Activated CD8-positive, alpha-beta T cell treated with anti-CD3 and anti-CD28 coated beads, Interleukin-2, amount 10 ng/mL, durations not matched to agents 7 days and 5 days (primary cell): ENCODE results near the gene IL34. TPM values are rescaled to one million over a fixed set of nuclear protein-coding genes. Genes with fewer than 3 reads are reported as not detected.
"Not testable (repeated sequence)": the region's sequence is repeated elsewhere in the genome, so short reads cannot be mapped to it uniquely, and the experiment has no call there.

Source experiments
- ATAC-seq: fragments of 150-1000 bp; cut with Tn5 transposase; one replicate; pipeline ENCODE4 v1.10.0; 2021; ENCODE audit warnings: moderate library complexity
- CTCF ChIA-PET: fragments of 350-600 bp; sonication (Branson Sonifier 250); formaldehyde crosslinking; loops from one replicate; lab custom pipeline; 2021; ENCODE audit warnings: antibody characterized with exemption; lab: Charles Lee
- POLR2A ChIA-PET: fragments of 350-600 bp; sonication (Branson Sonifier 250); formaldehyde crosslinking; loops from one replicate; lab custom pipeline; 2021; ENCODE audit warnings: antibody characterized with exemption; lab: Charles Lee
- DNase-seq: peaks from one replicate; pipeline ENCODE4 v3.0.0-alpha.2; 2020
- H3K27ac Mint-ChIP-seq: one replicate; pipeline ENCODE4 v1.8.0; 2021; ENCODE audit warnings: mild to moderate bottlenecking, mixed read lengths
- H3K27me3 Mint-ChIP-seq: one replicate; pipeline ENCODE4 v1.8.0; 2021; ENCODE audit warnings: low read depth, mixed read lengths
- H3K36me3 Mint-ChIP-seq: one replicate; pipeline ENCODE4 v1.8.0; 2021; ENCODE audit warnings: low read depth, mixed read lengths
- H3K4me1 Mint-ChIP-seq: one replicate; pipeline ENCODE4 v1.8.0; 2021; ENCODE audit warnings: low read depth, mixed read lengths
- H3K4me3 Mint-ChIP-seq: one replicate; pipeline ENCODE4 v1.8.0; 2021; ENCODE audit warnings: mild to moderate bottlenecking, mixed read lengths
- H3K9me3 Mint-ChIP-seq: one replicate; pipeline ENCODE4 v1.8.0; 2022; ENCODE audit warnings: mixed read lengths; ENCODE audit not compliant: insufficient read depth
- total RNA-seq, 2 experiments: library from RNA; stranded (reverse); gene quantifications; one replicate each; pipeline ENCODE4 v1.2.3, GENCODE V29; 2021

The IL34 gene
- total RNA-seq, 2 experiments from 2014 or later: 0.13 to 0.42 TPM

DNA sequence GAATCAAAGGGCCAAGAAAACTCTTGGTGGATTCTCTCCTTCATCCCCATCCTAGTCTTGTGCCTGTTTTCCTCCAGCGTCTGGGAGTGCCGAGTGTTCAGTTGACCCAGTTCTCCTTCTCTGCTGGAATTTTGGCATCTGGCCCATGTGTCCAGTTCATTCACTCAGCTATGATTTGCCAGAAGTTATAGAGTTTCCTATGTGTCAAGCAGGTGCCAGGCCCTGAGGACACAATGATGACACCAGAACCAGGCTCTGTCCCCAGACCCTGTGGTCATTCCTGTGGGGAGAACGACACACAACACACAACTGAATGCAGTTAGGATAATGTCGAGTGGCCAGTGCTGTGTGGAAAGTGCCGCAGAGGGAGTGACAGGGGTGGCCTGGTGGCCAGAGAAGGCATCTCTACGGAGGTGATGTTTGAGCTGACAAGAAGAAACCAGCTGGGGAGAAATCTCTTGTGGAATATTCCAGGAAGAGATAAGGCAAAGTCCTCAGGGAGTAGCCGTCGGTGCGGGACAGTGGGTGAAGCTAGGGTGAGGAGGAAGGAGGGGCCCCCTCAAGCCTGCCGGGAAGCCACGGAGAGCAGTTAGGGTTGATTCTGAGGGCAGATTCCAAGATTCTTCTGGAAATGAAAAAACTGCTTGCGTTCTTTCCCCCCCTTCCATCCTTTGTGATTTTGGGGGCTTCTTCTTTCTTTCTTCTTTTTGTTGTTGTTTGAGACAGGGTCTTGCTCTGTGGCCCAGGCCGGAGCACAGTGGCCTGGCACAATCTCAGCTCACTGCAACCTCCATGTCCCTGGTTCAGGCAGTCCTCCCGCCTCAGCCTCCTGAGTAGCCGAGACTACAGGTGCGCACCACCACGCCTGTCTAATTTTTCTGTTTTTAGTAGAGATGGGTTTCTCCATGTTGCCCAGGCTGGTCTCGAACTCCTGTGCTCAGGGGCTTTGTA is 35.8 kb upstream of the IL34 start:
- CTCF ChIA-PET: no interaction called here
- Mint-ChIP-seq H3K9me3 (no peaks in the 10 kb centered on the region), H3K36me3 (no peaks in the 10 kb centered on the region), H3K4me1 (no peaks in the 10 kb centered on the region), H3K27ac (no peak overlapping the region), H3K27me3 (no peaks in the 10 kb centered on the region), H3K4me3 (no peak overlapping the region)
- POLR2A ChIA-PET: no interaction called here
- DNase-seq (no peak), ATAC-seq (no peak)

DNA sequence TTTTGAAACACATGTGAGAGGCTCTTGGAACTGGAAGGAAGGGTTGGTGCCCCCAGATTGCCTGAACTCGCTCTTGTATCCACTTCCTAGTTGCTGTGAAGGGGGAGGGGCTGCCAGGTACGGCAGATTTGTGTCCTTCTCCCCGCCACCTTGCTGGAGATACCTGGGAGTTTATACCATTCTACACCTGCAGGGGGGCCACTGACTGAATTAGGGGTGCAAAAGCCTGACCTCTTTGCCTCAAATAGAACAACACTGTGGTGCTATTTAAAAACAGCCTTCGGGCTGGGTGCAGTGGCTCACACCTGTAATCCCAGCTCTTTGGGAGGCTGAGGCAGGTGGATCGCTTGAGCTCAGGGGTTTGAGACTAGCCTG is 35.1 kb upstream of the IL34 start:
- no peak overlapping the region for H3K4me3 Mint-ChIP-seq
- no peaks in the 10 kb centered on the region for H3K36me3 Mint-ChIP-seq
- POLR2A ChIA-PET: no interaction called here

DNA sequence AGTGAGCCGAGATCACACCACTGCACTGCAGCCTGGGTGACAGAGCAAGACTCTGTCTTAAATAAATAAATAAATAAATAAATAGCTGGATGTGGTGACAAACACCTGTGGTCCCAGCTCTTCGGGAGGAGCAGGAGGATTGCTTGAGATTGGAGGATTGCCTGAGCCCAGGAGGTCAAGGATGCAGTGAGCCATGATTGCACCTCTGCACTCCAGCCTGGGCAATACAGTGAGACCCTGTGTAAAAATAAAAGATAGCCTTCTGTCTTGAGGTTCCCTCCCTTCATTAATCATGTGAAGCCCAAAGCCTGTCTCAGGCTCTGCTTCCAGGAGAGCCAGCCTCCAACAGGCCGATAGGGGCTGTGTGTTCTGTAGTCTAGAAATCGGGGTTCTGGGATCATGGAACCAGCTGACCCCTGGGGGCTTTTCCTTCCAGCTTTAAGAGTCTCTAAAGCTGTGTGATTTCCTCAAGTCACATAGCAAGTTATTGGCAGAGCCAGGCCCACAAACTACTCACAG is 34.5 kb upstream of the IL34 start:
- DNase-seq (no peak), ATAC-seq (no peak)
- ChIA-PET POLR2A (no interaction called here), CTCF (interaction anchor here (1.3 kb wide), 1 partner anchor 10 kb away, joined by 3 read pairs; no protein-coding TSS in a partner anchor)
- H3K27me3 Mint-ChIP-seq: no peaks in the 10 kb centered on the region
- H3K4me3 Mint-ChIP-seq: no peak overlapping the region
- H3K9me3 Mint-ChIP-seq: no peaks in the 10 kb centered on the region
- no peaks in the 10 kb centered on the region for H3K4me1 Mint-ChIP-seq
- no peak overlapping the region for H3K27ac Mint-ChIP-seq
- H3K36me3 Mint-ChIP-seq: no peaks in the 10 kb centered on the region

More for the DNA sequence above, 35.1 kb upstream of the IL34 start:
- no peak overlapping the region for H3K27ac Mint-ChIP-seq
- H3K27me3 Mint-ChIP-seq: no peaks in the 10 kb centered on the region
- H3K4me1 Mint-ChIP-seq: no peaks in the 10 kb centered on the region
- CTCF ChIA-PET: interaction anchor here (1.3 kb wide), 1 partner anchor 9 kb away, joined by 3 read pairs; no protein-coding TSS in a partner anchor
- ATAC-seq: no peak
- H3K9me3 Mint-ChIP-seq: no peaks in the 10 kb centered on the region
- no peak for DNase-seq

DNA sequence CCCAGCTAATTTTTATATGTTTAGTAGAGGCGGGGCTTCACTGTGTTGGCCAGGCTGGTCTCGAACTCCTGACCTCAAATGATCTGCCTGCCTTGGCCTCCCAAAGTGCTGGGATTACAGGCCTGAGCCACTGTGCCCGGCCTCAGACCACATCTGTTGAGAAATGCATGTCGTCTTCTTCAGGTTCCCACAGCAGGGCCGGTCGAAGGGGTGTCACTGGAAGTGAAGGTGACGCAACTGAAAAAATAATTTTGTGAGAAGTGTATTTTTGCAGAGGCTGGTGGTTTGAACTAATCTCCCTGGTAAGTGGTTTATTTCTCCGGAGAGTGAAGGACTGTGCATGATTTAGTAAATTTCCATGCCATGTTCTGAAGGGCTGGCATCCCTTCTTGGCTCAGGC is 33.4 kb upstream of the IL34 start:
- Mint-ChIP-seq H3K4me1 (no peaks in the 10 kb centered on the region), H3K4me3 (no peak overlapping the region), H3K27me3 (no peaks in the 10 kb centered on the region), H3K27ac (no peak overlapping the region), H3K9me3 (no peaks in the 10 kb centered on the region), H3K36me3 (no peaks in the 10 kb centered on the region)
- no peak for DNase-seq
- CTCF ChIA-PET: interaction anchor here (0.9 kb wide), 1 partner anchor 42 kb away, joined by 3 read pairs; no protein-coding TSS in a partner anchor
- POLR2A ChIA-PET: no interaction called here
- ATAC-seq: no peak

DNA sequence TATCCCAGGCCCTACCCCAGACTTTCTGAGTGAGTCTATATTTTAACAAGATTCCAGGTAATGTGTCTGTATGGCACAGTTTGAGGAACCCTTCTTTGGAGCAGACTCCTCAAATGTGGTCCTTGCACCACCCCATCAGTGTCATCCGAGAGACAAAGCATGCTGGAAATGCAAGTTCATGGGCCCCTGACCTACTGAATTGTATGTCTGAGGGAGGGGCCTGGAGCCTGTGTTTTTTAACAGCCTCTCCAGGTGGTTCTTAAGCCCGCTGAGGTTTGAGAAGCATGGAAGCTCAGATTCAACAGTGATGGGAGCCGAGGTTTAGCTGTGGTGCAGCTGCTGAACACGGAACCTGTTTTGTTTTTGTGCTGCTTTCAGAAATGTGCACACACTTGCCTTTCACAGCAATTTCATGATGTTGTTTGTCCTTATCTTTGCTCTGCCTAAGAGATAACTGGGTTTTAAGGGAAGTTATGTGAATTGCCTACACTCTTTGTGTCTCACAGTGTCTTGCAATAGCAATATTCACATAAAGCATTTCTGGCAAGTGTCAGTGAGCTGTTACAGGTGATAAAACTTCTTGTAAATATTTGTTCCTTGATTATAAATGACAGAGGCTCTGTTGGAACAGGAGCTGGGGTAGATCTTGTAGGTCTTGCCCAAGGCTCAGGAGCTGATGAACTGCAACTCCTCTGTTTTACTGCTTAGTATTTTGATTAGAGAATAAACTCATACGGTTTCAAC is 32.0 kb upstream of the IL34 start:
- CTCF ChIA-PET: interaction anchor here (0.9 to 2.5 kb wide), 2 partner anchors 39 to 157 kb away, joined by 3 to 8 read pairs; no protein-coding TSS in a partner anchor
- Mint-ChIP-seq H3K4me1 (no peaks in the 10 kb centered on the region), H3K27ac (no peak overlapping the region), H3K9me3 (no peaks in the 10 kb centered on the region), H3K4me3 (no peak overlapping the region), H3K27me3 (no peaks in the 10 kb centered on the region), H3K36me3 (no peaks in the 10 kb centered on the region)
- no peak for ATAC-seq
- no peak for DNase-seq
- POLR2A ChIA-PET: no interaction called here

DNA sequence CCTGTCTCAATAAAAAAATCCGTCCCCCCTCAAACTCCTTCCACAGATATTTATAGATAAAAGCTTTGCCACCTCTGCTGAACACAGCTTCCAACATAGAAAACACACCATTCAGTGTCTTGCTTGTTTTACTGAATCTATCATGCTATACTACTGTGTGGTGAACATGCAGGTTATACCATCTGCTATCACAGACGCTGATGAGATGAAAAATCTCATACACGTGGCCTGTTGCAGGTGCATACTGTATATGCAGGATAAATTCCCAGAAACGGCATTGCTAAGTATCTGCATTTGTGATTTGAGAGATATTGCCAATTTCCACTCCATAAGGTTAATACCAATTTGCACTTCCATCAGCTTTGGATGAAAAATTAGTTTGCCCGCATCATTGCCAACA is 30.4 kb upstream of the IL34 start:
- Mint-ChIP-seq H3K27ac (no peak overlapping the region), H3K4me3 (no peak overlapping the region), H3K36me3 (no peaks in the 10 kb centered on the region), H3K27me3 (no peaks in the 10 kb centered on the region), H3K9me3 (no peaks in the 10 kb centered on the region), H3K4me1 (no peaks in the 10 kb centered on the region)
- ChIA-PET POLR2A (no interaction called here), CTCF (interaction anchor here (2.5 kb wide), 1 partner anchor 37 kb away, joined by 8 read pairs; no protein-coding TSS in a partner anchor)
- ATAC-seq (no peak), DNase-seq (no peak)

DNA sequence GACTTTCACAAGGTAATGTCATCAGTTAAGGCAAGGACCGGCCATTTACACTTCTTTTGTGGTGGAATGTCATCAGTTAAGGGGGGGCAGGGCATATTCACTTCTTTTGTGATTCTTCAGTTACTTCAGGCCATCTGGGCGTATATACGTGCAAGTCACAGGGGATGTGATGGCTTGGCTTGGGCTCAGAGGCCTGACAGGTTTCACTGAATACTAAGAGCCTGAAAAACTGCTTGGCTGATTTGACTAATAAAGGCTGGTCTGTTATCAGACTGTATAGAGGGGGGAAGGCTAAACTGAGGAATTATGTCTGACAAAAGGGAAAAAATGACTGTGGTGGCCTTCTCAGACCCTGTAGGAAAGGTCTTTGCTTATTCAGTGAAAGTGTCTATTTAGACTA is 24.5 kb upstream of the IL34 start:
- H3K4me3 Mint-ChIP-seq, H3K4me1 Mint-ChIP-seq, H3K27me3 Mint-ChIP-seq, POLR2A ChIA-PET, DNase-seq, H3K9me3 Mint-ChIP-seq, CTCF ChIA-PET, ATAC-seq, H3K36me3 Mint-ChIP-seq, H3K27ac Mint-ChIP-seq: not testable (repeated sequence)

DNA sequence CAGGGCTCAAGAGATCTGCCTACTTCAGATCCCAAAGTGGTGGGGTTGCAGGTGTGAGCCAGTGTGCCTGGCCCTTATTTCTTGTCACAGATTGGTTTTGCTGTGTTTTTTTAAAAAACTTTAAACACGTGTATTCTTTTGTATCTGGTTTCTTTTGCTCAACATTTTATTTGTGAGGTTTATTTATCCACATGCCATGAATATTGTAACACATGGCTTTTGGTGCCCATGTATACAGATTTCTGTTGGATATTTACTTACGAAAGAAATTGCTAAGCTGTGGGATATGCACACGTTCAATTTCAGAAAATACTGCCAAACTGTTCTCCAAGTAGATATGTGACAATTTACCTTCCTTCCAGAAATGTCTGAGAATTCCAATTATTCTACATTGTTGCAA is 18.7 kb upstream of the IL34 start:
- ChIA-PET CTCF (no interaction called here), POLR2A (no interaction called here)
- ATAC-seq (no peak), DNase-seq (no peak)
- Mint-ChIP-seq H3K27me3 (peaks cover 17% of the 10 kb centered on the region), H3K27ac (no peak overlapping the region), H3K4me3 (no peak overlapping the region), H3K36me3 (no peaks in the 10 kb centered on the region), H3K4me1 (no peaks in the 10 kb centered on the region), H3K9me3 (no peaks in the 10 kb centered on the region)

DNA sequence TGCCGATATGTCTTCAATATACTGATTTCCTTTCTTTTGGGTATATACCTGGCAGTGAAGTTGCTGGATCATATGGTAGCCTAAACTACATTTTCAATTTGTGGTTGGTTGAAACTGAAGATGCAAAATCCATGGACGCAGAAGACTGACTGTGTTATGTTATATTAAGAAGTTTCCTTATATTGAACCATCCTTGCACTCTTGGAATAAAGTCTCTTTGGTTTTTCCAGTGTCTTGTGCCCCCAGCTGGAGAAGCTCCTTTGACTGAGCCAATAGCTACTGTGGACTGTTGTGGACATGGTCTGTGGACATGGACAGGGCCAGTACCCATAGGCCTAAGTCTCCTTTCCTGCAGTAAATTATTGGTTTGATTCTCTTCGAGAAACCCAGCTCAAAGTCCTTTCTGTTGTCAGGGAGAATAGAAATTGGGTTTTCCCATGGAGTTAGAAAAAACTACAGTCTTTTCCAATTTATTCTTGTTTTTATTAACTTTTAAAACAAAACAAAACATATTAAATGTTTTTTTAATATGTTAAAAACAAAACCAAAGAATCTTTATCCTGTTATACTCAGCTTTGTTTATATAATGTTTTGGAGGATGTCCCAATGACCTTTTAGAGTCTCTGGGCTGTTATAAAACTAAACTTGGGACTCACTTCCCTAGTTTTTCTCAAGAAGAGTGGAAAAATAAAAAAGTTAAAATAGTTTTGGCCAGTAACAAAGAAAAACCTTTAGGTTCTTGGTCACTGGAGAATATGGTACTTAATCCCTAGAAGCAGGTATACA is 15.2 kb upstream of the IL34 start:
- no peak overlapping the region for H3K4me3 Mint-ChIP-seq
- POLR2A ChIA-PET: no interaction called here
- H3K36me3 Mint-ChIP-seq: no peaks in the 10 kb centered on the region
- no peaks in the 10 kb centered on the region for H3K4me1 Mint-ChIP-seq
- H3K27me3 Mint-ChIP-seq: peaks cover 8% of the 10 kb centered on the region
- no peak overlapping the region for H3K27ac Mint-ChIP-seq
- ATAC-seq (no peak), DNase-seq (no peak)
- no peaks in the 10 kb centered on the region for H3K9me3 Mint-ChIP-seq
- CTCF ChIA-PET: no interaction called here

DNA sequence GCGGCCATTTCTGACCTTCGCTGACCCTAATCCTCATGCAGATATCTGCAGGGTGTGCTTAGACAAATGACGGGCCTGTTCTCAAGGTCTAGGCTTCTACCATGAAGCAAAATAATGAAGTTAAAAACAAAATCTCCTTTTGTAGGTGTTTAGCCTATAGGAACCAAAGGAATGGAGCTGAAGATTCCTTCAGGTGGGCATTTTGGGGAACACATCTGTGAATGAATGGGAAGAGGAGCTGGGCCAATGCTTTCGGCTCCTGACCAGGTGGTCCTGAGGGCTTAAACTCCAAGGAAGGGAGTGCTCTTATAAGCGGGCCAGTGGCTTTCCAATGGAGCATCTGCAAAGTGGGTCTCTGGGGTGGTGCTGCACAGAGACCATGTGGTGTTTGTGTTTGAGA is 14.1 kb upstream of the IL34 start:
- no peaks in the 10 kb centered on the region for H3K4me1 Mint-ChIP-seq
- ChIA-PET POLR2A (no interaction called here), CTCF (interaction anchor here (0.7 kb wide), 1 partner anchor 139 kb away, joined by 3 read pairs; no protein-coding TSS in a partner anchor)
- peaks cover 8% of the 10 kb centered on the region for H3K27me3 Mint-ChIP-seq
- no peak for ATAC-seq
- H3K36me3 Mint-ChIP-seq: no peaks in the 10 kb centered on the region
- H3K4me3 Mint-ChIP-seq: no peak overlapping the region
- H3K27ac Mint-ChIP-seq: no peak overlapping the region
- H3K9me3 Mint-ChIP-seq: no peaks in the 10 kb centered on the region
- DNase-seq: no peak

DNA sequence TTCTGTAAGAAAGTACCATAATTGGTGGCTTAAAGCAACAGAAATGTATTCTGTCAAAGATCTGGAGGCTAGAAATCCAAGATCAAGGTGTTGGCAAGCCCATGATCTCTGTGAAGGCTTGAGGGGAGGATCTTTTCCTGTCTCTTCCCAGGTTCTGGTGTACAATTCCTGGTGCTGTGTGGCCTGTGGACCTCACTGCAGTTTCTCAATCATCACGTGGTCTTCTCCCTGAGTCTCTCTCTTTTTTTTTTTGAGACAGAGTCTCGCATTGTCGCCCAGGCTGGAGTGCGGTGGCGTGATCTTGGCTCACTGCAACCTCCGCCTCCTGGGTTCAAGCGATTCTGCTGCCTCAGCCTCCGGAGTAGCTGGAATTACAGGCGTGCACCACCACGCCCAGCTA is 12.7 kb upstream of the IL34 start:
- H3K27me3 Mint-ChIP-seq, H3K9me3 Mint-ChIP-seq, H3K4me3 Mint-ChIP-seq, ATAC-seq, DNase-seq, H3K4me1 Mint-ChIP-seq, CTCF ChIA-PET, H3K27ac Mint-ChIP-seq, H3K36me3 Mint-ChIP-seq, POLR2A ChIA-PET: not testable (repeated sequence)
